Right ventricle myocardium inferior (tissue), 1 donor: Measurements from ENCODE around the gene RESF1. TPM values are rescaled to one million over a fixed set of nuclear protein-coding genes. Genes with fewer than 3 reads are reported as not detected.

Experiments
- ATAC-seq: fragments of 200-7000 bp; cut with Tn5 transposase; one replicate; pipeline ENCODE4 v1.9.1; 2020; ENCODE audit warnings: mild to moderate bottlenecking, moderate library complexity
- DNase-seq: peaks from one replicate; pipeline ENCODE4 v3.0.0; 2021; ENCODE audit errors: missing footprints
- intact Hi-C: fragments of 100-400 bp; cut with DNase I; formaldehyde crosslinking; loops from one replicate; pipeline ENCODE4 v1.11.0; 2022
- total RNA-seq: library from RNA; stranded (reverse); fragmentation: NEBNext Ultra II Directional; extraction: Animal tissue kit (Norgen Biotek cat#: 25700); gene quantifications from one replicate; pipeline ENCODE4 v1.2.1, GENCODE V29; 2021
- donor health status: DM: no; HTN: yes; CAD: no; lungs with severe emphysema.

Gene RESF1
- total RNA-seq, 1 donor from 2014 or later, result 21.7 TPM

DNA sequence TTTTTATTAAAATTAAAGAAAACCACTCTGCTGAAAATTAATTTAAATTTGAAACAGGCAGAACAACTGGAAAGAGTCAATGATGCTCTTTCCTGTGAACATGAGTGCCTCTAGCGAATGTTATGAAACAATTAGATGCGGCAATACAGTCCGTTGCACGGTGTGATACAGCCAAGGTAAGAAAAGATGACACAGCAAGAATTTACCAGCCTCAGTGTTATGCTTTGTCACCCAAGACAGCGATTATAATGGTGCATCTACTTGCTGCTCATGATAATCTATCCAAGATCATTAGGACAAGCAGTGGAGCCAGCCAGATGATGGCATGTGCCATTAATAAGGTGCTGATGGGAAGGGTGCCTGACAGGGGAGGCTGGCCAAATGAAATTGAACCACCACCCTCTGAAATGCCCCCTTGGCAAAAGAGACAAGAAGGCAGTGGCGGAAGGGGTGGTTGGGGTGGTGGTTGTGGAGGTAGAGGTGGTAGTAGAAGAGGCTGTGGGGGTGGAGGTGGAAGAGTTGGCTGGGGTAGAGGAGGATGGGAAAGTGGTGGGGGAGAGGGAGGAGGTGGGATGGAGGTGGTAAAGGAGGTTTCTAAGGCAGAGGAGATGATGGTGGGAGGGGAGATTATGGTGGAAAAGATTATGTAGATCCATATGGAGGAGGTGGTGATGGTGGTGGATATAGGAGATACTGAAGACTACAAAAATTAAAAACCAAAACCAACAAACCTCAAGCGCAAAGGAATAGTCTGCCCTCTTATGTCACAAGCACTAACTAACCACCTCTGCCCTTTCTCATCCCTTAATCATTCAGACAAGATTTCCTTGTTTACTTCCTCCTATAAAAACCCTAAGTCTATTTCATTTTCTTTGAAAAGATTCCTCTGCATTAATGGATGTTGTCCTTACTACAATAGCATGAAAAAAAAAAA, 4.0 kb upstream of the RESF1 start:
- intact Hi-C loops, result loop anchor here (5.0 kb wide), 2 partner anchors 83 to 228 kb away; partner anchors contain the start of gene AMN1
- ATAC-seq (no peak), DNase-seq (no peak)

DNA sequence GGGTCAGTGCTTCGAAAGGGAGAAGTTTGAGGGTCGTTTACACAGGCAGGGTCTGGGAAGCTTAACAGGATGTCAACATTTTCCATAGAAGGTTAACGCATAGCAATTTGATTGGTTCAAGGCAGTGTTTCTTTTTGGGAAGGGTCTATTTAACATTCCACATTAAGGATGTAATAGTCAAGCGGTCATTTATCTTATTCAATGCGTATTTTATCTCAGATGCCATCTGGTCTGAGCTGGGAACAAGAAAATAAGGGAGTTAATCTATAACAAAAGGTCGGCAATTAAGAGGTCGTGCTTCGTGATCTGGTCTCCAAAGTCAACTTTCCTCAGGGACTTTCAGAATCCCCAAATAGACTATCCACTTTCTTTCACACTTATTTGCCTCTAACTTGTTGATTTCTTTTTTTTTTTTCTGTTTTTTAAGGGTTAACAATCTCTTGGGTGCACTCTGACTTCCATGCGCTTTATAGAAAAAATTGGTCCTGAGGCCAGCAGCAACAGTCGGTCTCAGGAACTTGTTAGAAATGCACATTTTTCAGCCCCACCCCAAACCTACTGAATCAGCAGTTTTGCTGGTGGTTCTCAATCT, 550 bp upstream of the RESF1 start:
- DNase-seq, result no peak
- peak; percentile 33 for ATAC-seq
- intact Hi-C loops, result loop anchor here (5.0 kb wide), 2 partner anchors 86 to 231 kb away; partner anchors contain the start of gene AMN1

DNA sequence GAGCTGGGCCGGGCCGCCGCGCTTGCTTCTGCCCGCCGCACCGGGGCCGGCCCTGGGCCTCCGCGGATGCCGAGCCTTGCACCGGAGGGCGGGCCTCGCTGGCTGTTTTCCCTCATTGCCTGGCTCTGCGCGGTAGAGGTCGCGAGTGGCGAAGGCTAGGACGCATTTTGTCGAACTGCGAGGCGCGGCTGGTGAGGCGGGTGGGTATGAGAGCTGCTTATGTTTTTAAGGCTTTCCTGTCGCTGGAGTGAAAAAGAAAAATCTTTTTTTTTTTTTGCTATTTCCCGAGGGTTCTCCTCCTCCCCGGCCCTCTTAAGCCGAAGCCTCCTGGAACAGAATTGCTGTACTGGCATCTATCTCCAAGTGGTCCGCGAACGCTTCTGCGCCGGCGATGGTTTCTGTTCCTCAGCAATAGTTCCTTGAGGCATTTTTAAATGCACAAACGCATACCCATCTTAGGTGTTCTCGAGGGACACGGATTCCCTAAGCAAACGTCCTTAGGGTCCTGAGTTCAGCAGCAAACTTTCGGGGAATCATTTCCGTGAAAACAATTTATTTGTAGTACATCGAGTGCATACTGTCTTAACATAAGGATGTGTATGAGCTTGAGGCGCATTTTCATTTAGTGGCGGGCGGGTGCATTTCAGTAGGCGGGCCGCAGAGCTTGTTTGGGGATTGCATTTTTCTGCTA, 631 bp downstream of the RESF1 start:
- DNase-seq (peak; percentile 83), ATAC-seq (peak; percentile 69)
- intact Hi-C loops, result loop anchor here (5.0 to 10.0 kb wide), 4 partner anchors 88 to 345 kb away; partner anchors contain the start of gene AMN1

DNA sequence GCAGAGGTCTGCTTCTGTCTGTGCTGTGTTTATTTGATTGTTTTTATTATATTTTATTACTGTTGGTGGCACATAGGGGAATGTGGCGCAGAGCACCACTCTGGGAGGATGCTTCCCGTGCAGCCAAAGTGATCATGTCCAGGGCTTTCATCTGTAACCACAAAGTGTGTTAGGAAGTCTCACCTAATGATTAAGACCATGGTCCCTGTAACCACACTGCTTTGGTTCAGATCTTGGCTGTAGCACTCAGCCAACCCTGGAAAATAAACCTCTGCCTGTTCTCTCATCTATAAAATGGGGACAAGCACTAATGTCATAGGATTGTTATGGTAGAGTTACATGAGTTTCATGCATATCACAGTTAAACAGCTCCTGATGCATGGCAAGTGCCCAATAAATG, 1.9 kb downstream of the RESF1 start:
- DNase-seq (no peak), ATAC-seq (no peak)
- intact Hi-C loops, result loop anchor here (10.0 kb wide), 2 partner anchors 286 to 344 kb away; no protein-coding TSS in a partner anchor

DNA sequence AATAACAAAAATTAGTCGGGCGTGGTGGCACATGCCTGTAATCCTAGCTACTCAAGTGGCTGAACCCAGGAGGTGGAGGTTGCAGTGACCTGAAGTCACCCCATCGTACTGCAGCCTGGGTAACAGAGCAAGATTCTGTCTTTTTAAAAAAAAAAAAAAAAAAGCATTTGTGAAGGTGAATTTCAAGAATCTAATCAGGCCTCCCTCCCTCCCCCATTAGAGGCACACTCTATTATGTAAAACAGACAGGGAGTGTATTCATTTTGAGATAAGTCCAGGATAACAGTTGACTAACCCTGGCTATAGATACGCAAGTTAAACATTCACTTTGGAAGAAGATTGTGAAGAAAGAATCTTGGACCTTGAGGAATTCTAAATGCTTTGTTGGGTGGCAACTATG, 2.9 kb downstream of the RESF1 start:
- no peak for DNase-seq
- intact Hi-C loops, result loop anchor here (10.0 kb wide), 2 partner anchors 287 to 343 kb away; no protein-coding TSS in a partner anchor
- no peak for ATAC-seq

DNA sequence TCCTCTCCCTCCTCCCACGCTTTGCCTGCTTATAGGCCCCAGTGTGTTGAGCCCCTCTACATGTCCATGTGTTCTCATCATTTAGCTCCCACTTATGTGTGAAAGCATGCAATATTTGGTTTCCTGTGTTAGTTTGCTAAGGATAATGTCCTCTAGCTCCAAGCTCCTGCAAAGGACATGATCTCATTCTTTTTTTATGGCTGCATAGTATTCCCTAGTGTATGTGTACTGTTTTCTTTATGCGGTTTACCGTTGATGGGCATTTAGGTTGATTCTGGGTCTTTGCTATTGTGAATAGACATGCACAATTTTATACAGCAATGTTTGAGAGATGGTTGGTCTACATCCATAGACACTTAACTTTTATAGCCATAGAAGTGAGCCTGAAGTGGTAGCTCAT, 5.1 kb downstream of the RESF1 start:
- intact Hi-C loops, result loop anchor here (10.0 kb wide), 2 partner anchors 289 to 341 kb away; no protein-coding TSS in a partner anchor
- DNase-seq, result no peak

DNA sequence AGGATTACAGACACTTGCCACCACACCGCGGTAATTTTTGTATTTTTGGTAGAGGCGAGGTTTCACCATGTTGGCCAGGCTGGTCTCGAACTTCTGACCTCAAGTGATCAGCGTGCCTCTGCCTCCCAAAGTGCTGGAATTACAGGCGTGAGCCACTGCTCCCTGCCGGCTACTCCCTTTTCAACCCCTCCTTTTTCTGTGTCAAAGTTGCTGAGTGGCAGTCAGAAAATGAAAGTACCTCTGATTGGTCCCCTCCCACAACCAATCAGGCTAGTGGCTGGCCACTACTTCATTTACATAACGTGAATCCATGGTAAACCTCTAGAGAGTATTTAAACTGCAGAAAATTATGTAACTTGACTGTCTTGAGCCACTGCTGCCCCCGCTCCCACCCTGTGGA, 5.9 kb downstream of the RESF1 start:
- DNase-seq (no peak), ATAC-seq (no peak)
- intact Hi-C loops, result loop anchor here (10.0 kb wide), 2 partner anchors 290 to 340 kb away; no protein-coding TSS in a partner anchor

More for the DNA sequence above, 5.1 kb downstream of the RESF1 start:
- ATAC-seq, result no peak

DNA sequence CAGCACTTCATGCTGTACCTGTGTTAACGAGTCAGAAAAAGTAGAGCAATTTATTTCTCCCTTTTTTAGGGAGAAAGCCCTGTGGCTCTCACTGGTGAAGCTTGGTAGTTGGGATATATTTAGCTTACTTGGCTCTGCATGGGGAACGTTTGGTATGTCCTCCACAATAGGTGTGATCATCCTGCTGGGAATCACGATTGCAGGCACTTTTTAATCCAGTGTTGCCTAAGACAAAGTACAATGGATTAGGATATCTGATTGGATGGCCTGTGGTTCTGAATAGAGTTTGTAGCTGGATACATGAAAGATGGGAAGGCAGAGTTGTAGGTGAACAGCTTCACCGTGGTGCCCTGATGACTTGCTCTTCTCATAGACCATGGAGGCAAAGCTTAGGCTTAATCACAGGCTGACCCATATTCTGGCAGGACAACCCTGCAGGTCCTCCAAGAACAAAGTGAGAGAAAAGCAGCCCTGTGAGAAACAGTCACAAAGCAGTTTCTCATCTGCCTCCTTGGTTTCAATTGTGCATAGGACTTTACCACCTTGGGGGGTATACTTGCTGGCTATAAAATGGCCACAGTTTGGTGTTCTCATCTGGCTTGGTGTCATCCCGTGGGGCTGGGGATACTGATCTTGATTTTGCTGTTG, 7.5 kb downstream of the RESF1 start:
- DNase-seq (no peak), ATAC-seq (peak; percentile 63)
- intact Hi-C loops, result loop anchor here (10.0 kb wide), 2 partner anchors 292 to 338 kb away; no protein-coding TSS in a partner anchor

DNA sequence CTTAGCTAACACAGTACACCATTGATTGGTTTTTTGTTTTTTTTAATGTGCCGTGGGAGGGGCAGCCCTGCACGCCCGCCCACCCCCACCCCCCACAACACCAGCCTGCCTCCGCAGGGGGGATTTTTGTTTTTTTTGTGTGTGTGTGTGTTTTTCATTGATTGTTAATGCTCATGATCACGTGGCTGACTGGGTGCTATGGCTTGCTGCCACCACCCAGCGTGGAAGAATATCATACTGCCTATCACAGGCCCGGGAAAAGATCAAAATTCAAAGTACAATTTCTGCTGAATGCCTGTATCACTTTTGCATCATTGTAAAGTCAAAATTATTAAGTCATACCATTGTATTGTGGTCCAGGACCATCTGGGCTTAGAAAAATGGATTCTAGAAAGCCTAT, 8.3 kb downstream of the RESF1 start:
- no peak for DNase-seq
- ATAC-seq, result no peak
- intact Hi-C loops, result loop anchor here (10.0 kb wide), 2 partner anchors 293 to 337 kb away; no protein-coding TSS in a partner anchor

DNA sequence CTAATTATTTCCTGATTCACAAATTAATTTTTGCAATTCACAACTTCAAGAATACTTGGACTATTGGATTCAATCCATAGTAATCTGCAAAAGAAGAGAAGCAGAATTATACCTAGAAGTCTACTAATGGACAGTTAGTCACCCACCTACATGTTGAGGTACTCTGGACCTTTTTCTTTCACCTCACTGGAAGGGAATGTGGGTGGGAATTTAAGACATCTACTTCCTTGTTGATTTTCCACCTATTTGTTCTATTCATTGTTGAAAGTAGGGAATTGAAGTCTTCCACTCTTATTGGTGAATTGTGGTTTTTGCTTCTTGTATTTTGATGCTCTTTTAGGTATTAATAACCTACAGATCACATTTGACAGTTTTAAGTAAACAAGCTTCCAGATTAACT, 11.0 kb downstream of the RESF1 start:
- intact Hi-C loops, result no loop called here
- DNase-seq (no peak), ATAC-seq (no peak)

DNA sequence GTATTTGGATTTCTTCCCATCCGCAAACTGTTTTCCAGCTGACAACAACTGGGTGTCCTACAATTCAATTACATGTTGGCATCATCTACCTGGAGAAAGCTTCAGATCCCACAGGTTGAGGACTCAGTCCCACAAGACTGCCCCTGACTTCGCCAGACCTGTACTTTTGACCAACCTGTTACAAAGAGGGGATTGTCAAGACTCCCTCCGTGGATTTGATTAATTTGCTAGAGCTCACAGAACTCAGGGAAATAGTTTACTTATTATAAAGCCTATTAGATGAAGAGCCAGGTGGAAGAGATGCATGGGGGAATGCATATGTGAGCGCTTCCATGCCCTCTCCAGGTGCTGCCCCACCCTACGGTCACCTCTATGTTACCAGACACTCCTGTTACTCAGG, 14.6 kb downstream of the RESF1 start:
- no peak for DNase-seq
- intact Hi-C loops, result no loop called here
- ATAC-seq, result no peak

DNA sequence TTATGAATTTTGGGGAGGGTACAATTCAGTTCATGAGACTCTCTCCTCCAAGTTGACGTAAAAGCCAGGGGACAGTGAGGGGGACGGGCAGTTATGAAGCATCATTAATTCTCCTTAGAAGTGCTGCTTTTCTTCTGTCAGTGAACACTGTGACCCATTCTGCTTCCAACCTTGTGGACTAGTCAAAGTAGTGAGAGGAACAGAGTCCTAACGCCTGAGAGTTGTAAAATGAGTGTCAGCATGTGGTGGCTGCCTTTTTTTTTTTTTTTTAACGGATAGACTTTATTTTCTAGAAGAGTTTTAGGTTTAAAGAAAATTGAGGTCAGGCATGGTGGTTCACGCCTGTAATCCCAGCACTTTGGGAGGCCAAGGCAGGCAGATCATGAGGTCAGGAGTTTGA, 15.5 kb downstream of the RESF1 start:
- DNase-seq (no peak), ATAC-seq (no peak)
- intact Hi-C loops, result no loop called here

DNA sequence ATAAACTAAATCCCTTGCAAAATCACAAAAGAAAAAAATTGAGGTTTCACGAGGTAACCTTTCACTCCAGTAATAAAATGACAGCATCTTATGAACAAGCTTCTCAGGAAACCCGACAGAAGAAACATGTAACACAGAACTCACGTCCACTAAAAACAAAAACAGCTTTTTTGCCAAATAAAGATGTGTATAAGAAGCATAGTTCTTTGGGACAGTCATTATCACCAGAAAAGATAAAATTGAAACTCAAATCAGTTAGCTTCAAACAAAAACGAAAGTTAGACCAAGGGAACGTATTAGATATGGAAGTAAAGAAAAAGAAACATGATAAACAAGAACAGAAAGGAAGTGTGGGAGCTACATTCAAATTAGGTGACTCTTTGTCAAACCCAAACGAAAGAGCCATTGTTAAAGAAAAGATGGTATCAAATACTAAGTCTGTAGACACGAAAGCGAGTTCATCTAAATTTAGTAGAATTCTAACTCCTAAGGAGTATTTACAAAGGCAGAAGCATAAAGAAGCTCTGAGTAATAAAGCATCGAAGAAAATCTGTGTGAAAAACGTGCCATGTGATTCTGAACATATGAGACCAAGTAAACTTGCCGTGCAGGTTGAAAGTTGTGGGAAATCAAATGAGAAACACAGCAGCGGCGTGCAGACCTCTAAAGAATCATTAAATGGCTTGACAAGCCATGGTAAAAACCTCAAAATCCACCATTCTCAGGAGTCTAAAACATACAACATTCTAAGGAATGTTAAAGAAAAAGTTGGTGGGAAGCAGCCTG, 25.8 kb downstream of the RESF1 start:
- ATAC-seq (no peak), DNase-seq (no peak)
- intact Hi-C loops, result no loop called here

DNA sequence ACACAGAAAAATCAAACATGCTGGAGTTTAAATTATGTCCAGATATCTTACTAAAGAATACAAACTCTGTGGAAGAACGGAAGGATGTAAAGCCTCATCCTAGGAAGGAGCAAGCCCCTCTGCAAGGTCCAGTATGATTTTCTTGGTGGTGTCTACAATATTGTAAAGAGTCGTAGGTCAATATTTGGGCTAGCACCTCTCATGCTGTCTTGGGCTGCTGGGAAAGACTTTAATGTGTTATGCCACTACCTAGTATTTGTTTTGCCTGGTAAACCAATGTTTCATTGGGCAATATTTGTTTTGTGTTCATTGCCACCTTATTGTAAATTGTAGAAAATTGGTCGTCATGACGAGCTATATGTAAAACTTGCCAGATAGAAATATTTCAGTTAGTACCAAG, 26.6 kb downstream of the RESF1 start:
- intact Hi-C loops, result no loop called here
- no peak for DNase-seq
- no peak for ATAC-seq

DNA sequence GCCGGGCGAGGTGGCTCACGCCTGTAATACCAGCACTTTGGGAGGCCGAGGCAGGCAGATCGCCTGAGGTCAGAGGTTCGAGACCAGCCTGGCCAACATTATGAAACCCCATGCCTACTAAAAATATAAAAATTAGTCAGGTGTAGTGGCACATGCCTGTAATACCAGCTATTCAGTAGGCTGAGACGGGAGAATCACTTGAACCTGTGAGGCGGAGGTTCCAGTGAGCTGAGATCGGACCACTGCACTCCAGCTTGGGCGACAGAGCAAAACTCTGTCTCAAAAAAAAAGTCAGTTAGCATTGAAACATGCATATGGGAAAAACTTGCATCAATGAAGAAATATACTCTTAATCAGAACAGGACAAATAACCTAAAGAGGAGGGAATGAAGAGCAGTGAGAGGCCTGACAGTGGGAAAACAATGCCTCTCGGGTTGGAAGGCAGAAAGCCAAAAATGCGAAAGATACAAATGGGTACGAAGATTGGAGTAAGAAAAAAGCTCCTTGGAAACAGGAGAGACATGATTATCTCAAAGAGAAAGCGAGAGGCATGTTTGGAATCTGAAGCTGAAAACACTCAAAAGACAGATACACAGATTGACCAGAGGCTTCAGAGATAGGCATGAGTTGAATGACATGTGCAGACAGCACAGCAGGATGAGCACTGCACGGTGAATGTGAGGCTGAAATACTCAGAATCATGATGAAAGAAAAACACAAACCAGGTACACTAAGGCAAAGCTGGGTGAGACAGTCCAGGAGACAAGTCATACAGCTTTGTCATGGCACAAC, 30.6 kb downstream of the RESF1 start:
- intact Hi-C loops, result no loop called here
- DNase-seq (no peak), ATAC-seq (no peak)

DNA sequence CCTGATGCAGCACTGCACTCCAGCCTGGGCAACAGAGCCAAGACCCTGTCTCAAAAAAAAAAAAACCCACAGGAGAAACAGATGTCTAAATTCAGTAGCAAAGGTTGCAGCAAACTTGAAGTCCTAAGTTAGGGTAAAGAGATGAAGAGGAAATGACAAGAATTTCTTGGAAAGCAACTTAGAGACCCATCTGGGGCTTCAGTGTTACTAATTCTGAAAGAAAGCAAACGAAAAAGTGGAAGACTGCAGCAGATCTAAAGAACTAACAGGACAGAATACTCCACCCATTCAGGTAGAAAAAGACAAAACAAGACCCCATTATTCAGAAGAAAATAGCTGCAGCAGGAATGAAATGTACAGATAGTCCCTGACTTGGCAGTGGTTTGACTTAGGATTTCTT, 31.9 kb downstream of the RESF1 start:
- ATAC-seq, result no peak
- DNase-seq, result no peak
- intact Hi-C loops, result no loop called here

DNA sequence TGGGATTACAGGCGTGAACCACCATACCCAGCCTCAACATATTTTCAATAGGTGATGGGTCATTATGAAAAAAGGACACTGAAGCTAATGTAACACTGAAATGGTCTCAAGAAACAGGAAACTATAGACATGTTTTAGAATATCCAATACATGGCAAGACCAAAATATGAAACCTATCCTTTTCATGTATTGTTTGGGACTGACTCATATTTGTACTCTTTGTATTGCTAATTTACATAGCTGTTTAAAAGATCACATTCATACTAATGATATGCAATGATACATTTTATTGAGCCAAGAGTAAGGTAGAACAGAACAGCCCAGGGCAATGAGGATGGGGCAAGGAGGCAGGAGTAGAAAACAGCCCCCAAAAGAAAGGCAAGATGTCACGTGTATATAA, 32.6 kb downstream of the RESF1 start:
- intact Hi-C loops, result no loop called here
- ATAC-seq, result no peak
- DNase-seq, result no peak
